HG03135 (cell line): ENCODE measurements around the gene KISS1.

Experiments used
- ATAC-seq: cut with Tn5 transposase; IDR thresholded peaks from one replicate; pipeline ENCODE4 v1.9.1; 2021; ENCODE audit warnings: mild to moderate bottlenecking, moderate library complexity; ENCODE audit not compliant: unreplicated experiment

The KISS1 gene

GRCh38 chr1:204142032-204142974, 54.0 kb downstream of the KISS1 start:
- no peak for ATAC-seq

DNA sequence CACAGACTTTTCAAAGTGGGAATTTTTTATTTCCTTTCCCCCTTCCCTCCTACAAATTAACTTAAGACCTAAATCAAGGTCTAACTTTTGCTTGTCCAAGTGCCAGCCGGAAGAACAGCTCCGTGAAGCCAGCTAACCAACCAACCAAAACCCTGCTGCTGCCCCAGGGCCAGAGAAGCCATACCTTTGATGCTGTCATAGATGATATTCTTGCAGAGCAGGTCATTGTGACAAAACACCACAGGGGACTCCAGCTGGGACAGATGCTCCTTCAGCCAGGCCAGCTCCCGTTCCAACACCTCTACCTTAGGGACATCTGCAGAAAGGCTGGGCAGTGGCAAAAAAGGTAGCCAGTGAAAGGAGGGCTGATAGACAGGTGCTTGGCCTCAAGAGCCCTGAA, 55.2 kb downstream of the KISS1 start:
- ATAC-seq: no peak
